ENCODE results near the gene TENM4.
"Not testable (repeated sequence)": the region's sequence is repeated elsewhere in the genome, so short reads cannot be mapped to it uniquely, and the experiment has no call there.

The TENM4 gene

GRCh38 chr11:78651136-78651775, 789.6 kb downstream of the TENM4 start:
- DNase-seq: no peak

DNA sequence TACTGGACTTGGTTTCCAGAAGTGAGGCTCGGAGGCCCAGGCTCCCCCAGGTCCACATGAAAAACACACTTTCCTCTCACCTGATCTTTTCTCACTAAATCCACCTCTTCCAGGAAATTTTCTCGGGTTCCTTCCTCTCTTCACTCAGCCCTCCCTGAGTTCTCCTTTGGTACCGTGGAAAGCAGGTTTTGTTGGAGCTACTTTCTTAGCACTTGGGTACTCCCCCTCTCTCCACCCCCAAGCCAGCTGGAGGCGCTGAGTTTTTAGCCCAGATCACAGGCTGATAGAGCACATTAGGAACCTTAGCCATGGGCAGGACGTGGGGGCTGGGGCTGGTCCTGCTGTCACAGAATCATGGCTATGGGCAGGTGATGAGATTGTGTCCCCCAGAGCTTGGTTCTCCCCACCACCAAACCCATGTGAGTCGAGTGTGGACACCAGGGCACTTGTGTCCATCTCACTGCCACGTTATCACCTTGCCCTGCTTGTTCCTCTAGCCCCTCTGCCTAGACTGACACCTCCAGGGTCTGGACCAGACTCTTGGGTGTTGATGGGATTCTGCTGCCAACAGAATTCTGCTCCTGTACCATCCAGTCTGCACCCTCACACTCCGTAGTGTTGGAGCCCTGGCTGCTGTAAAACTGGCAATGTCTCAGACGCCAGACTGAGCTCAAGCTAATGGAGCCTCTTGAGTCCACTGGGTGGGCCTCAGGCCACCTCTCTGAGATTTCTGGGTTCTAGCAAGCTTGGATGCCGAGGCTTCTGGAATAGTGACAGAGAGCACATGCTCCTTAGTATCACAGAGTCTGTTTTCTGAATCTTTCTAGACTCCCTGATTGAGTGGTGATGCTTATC, 791.2 kb downstream of the TENM4 start:
- DNase-seq: no peak

DNA sequence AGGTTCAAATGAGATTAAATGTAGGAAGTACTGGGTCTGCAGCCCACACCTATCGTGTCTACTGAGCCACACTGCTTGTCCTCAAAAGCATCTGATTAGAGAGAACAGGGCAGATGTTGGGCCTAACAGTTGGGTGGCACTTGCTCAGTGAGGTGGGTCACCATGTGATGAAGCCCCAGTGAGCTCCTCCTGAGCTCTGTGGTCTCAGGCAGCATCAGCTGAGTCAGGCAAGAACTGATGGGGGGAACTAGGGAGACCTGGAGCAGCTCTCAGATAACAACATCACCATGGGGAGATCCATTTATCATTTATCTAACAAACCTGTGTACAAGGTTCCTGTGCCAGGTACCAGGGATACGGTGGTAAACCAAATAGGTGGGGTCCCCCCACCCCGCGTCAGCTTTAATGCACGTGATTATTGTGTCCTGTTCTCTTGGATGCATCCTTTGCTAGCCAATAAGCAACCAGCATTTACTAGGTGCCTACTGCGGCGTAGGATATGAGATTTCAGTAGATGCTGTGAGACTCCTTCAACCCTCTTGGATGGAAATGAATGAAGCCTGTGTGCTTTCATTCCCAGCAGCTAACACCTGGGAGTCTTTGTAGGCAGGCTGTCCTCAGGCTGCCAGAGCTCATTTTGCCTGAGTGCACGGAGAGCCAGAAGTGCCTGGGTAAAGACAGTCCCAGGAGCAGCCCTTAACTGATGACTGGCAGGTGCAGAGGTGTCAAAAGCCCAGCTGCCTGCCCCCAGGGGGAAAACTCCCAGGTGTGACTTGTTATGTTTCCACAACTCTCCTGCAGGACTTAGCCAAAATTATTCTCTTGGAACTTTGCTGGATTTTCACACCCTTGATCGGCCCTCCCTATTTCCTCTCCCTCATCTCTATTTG, 792.6 kb downstream of the TENM4 start:
- DNase-seq: no peak

GRCh38 chr11:78647266-78647915, 793.4 kb downstream of the TENM4 start:
- DNase-seq: no peak

DNA sequence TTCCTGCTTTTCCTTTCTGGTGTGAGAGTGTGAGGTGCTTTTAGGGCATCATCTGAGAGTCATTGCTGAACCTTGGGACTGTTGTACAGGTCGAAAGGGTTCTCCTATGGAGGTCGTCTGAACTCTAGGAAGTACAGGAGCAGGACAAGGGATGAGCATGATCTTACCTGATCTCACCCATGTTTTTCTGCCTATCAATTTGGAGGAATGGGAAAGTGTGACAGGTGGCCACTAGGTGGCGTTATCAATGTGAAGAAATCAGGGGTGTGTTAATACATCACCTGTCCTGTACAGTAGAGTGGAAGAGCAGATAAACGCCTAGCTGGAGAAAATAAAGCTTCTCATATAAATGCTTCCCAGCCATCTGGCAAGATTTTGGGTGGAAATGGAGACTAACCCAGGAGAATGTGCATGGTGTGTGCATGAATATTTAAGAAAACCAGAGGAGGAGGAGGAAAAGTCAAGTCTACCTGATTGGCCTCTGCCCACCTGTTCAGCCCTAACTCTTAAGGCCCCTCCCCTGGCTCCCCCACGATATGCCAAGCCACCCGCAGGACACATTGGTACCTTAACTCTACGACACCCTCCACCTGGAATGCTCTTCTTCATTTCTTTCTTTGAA, 794.2 kb downstream of the TENM4 start:
- peak; percentile 44 for DNase-seq

DNA sequence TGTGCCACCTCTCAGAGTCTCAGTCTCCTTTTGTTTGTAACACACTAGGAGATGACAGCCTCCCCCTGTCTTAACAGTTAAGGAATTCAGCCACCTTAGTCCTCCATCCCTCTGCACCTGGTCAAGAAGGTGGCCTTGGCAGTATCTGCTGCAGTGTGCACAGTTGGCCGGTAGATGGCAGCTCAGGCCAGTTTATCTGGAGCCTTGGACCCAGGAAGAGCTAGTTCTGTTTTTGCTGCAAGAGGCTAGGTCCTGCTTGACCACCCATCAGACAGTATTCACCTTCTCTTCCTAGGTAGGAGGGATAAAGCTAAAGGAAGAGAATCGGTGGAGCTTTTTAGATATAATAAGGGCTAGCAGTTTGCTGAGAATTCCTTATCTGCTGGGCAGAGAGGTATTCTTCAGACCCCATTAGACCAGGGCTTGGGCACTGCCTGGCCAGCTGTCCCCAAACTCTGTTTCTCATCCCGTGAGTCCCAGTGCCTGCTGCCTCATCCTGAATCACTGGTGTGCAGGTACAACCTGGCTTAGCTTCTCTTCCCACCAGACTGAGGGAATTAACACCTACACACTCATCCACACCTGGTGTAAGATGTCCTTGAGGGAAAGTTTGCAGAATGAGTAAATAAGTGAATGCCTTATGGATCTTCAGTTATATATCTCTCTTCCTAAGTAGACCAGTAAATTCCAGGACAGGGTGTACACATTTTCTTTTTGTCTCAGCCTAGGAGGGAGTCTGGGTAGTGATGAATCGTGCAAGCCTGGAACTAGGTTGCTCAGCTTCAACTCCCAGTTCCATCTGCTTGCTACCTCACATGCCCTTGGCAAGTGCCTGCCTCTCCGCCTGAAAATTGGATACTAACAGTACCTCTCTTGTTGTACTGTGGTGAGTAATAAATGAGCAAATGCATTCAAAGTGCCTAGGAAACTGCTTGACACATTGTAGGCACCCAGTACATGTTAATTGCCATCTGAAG, 795.3 kb downstream of the TENM4 start:
- DNase-seq: peak; percentile 64

- DNase-seq: no peak
Observed at GRCh38 chr11:78643676-78644056, 797.2 kb downstream of the TENM4 start.

DNA sequence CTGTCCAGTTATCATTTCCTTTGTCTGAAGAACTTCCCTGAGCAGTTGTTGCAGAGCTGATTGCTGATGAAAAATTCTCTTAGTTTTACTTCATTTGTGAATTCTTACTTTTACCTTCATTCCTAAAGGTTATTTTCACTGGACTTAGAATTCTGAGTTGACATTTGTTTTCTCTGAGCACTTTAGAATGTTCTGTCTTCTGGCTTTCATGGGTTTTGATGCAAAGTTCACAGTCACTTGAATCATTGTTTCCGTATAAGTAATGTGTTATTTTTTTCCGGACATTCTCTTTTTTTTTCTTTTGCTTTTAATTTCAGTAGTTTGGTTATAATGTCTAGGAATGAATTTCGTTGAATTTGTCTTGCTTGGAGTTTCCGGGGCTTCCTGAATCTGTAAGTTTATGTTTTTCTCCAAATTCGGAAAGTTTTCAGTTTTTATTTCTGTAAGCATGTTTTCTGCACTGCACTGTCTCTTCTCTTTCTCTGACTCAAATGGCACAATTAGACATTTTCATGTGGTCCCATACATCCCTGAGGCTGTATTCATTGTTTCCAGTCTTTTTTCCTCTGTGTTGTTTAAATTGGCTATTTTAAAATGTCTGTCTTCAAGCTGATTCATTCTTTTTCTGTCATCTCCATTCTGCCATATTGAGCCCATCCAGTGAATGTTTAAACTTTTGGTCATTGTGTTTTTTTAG, 797.7 kb downstream of the TENM4 start:
- DNase-seq: no peak

DNA sequence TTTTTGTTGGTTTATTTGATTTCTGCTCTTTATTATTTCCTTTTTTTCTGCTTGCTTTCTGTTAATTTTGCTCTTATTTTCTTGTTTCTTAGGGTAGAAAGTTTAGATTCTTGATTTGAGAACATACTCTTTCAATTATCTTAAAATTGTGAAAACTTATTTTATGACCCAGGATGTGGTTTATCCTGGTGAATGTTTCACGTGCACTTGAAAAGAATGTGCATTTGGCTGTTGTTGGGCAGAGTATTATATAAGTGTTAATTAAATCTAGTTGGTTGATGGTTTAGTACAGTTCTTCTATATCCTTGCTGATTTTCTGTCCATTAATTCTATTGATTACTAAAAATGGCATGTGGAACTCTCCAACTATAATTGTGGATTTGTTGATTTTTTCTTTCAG, 799.3 kb downstream of the TENM4 start:
- no peak for DNase-seq

- no peak for DNase-seq
Observed at GRCh38 chr11:78638704-78639380, 802.0 kb downstream of the TENM4 start.

DNA sequence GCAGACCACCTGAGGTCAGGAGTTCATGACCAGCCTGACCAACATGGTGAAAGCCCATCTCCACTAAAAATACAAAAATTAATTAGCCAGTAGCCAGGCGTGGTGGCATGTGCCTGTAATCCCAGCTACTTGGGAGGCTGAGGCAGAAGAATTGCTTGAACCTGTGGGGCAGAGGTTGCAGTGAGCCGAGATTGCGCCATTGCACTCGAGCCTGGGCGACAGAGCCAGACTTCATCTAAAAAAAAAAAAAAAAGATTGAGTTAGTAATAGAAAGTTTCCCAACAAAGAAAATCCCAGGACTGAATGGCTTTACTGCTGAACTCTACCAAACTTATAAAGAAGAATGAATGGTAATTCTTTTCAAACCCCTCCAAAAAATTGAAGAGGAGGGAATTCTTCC, 803.3 kb downstream of the TENM4 start:
- DNase-seq: not testable (repeated sequence)

DNA sequence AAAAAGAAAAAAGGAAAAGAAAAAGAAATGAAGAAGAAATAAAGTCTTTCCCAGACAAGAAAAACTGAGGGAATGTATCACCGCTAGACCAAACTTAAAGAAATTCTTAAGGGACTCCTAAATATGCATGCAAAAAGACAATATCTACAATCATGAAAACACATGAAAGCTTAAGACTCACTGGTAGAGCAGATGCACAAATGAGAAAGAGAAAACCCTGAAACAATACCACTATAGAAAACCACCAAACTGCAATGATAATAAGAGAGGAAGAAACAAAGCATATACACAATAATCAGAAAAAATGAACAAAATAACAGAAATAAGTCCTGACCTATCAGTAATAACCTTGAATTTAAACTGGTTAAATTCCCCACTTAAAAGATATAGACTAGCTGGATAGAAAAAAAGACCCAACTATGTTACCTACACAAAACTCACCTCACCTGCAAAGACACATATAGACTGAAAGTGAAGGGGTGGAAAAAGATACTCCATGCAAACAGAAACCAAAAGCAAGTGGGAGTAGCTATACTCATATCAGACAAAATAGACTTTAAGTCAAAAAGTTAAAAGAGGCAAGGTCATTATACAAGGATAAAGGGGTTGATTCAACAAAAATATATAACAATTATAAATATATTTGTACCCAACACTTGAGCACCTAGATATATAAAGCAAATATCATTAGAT, 804.9 kb downstream of the TENM4 start:
- DNase-seq: no peak

- no peak for DNase-seq
Observed at GRCh38 chr11:78633516-78634310, 807.1 kb downstream of the TENM4 start.

GRCh38 chr11:78630561-78631303, 810.1 kb downstream of the TENM4 start:
- no peak for DNase-seq

DNA sequence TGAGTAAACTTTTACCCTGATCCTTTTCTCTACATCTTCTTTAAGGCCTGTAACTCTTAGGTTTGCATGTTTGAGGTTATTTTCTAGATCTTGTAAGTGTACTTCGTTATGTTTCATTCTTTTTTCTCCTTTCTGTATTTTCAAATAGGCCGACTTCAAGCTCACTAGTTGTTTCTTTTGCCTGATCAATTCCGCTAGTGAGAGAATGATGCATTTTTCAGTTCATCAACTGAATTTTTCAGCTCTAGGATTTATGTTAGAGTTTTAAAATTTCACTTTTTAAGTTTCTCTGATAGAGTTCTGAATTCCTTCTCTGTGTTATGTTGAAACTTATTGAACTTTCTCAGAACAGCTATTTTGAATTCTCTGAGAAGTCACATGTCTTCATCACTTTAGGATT, 810.7 kb downstream of the TENM4 start:
- DNase-seq: no peak

GRCh38 chr11:78622666-78623065, 818.2 kb downstream of the TENM4 start:
- no peak for DNase-seq

DNA sequence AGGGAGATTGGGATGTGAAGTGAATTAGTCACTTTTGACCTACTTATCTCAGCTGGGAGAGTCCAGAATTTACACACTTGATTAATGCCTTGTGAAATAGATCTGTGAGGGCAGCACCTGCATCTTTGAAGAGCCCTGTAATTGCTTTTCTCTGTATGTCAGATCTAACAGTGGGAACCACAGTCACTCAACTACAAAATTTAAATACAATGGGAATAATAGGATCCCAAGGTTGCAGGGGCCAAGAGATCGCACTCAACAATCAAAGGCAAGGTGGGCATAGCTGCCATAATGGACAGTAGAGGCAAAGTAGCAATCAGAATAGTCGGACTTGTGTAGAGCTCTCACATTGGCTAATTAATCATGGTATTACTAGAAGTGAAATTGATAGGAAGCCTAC, 820.7 kb downstream of the TENM4 start:
- no peak for DNase-seq

Data from right kidney (tissue), 1 donor.